Measurements from ENCODE around the gene DDX39B. TPM values are rescaled to one million over a fixed set of nuclear protein-coding genes. Genes with fewer than 3 reads are reported as not detected.

Gene DDX39B
- total and polyA plus RNA-seq, 12 donors = 155 to 969 (median 298) TPM

- no peak overlapping the region for H3K4me3 ChIP-seq
- no peaks in the 10 kb centered on the region for H3K9me3 ChIP-seq (replicated peaks in 1 of 3)
- TF ChIP-seq POLR2A (IDR thresholded peaks at IDR 0.05) (no peak), CTCF (IDR thresholded peaks at IDR 0.05) (no peak)
- DNase-seq = no peak
- H3K27ac ChIP-seq = no peak overlapping the region
- no peaks in the 10 kb centered on the region for H3K27me3 ChIP-seq
- H3K4me1 ChIP-seq (replicated peaks in 1 of 2) = no peaks in the 10 kb centered on the region
- intact Hi-C loops (cut with DNase I) = no loop called here
- WGBS, 4 donors = 76 to 88% (median 84%) methylated on average over 7 to 11 of the region's 11 CpGs
- H3K36me3 ChIP-seq (replicated peaks in 1 of 2) = no peaks in the 10 kb centered on the region
Observed at GRCh38 chr6:31480574-31480973, 61.2 kb downstream of the DDX39B start.

Small RNAs within 50 kb of the gene (small RNA-seq; reads per million reads assigned to genes)
- gene AL663061.1 (0 reads per million in 2 donors), gene RF00019 (0 reads per million in 2 donors), gene SNORD117 (193 to 247 reads per million in 2 donors), gene SNORD84 (0 reads per million in 2 donors)

Other genes starting within 250 kb of the DDX39B start
- 1,000 to 10,000 TPM in 8 of 9 donors, 100 to 1,000 TPM in 1; 248 to 3,150 (median 1,269) TPM for gene HLA-B, start 184.8 kb downstream of the DDX39B start, total RNA-seq
- 1,000 to 10,000 TPM in 1 of 3 donors, 100 to 1,000 TPM in 2; 615 to 1,099 (median 618) TPM for gene HLA-B, start 184.8 kb downstream of the DDX39B start, polyA plus RNA-seq
- 10 to 100 TPM; 12.2 to 58.7 (median 29.1) TPM for gene MICA, start 138.4 kb downstream of the DDX39B start, total RNA-seq
- gene MICA, start 138.4 kb downstream of the DDX39B start, polyA plus RNA-seq = 10 to 100 TPM; 36.0 to 66.0 (median 45.6) TPM
- 1 to 10 TPM; 1.1 to 3.3 (median 3.0) TPM for gene MICB, start 43.9 kb downstream of the DDX39B start, total RNA-seq
- gene MICB, start 43.9 kb downstream of the DDX39B start, polyA plus RNA-seq = 1 to 10 TPM in 2 of 3 donors, under 1 TPM in 1; 0.57 to 3.0 (median 2.7) TPM
- gene MCCD1, start 13.0 kb downstream of the DDX39B start, total RNA-seq = not detected
- not detected for gene MCCD1, start 13.0 kb downstream of the DDX39B start, polyA plus RNA-seq
- 1 to 10 TPM in 7 of 9 donors, under 1 TPM in 2; 0.87 to 4.8 (median 2.8) TPM for gene ATP6V1G2, start 4.6 kb upstream of the DDX39B start, total RNA-seq
- gene ATP6V1G2, start 4.6 kb upstream of the DDX39B start, polyA plus RNA-seq = 1 to 10 TPM; 2.8 to 6.6 (median 5.6) TPM
- gene NFKBIL1, start 5.6 kb upstream of the DDX39B start, total RNA-seq = 10 to 100 TPM; 15.1 to 33.6 (median 27.9) TPM
- gene NFKBIL1, start 5.6 kb upstream of the DDX39B start, polyA plus RNA-seq = 10 to 100 TPM in 2 of 3 donors, 1 to 10 TPM in 1; 5.0 to 46.2 (median 27.6) TPM
- 1 to 10 TPM in 2 of 9 donors, not detected in 7; 1.2 to 1.4 TPM for gene LTA, start 30.3 kb upstream of the DDX39B start, total RNA-seq
- under 1 TPM in 2 of 3 donors, not detected in 1; 0.20 to 0.72 TPM for gene LTA, start 30.3 kb upstream of the DDX39B start, polyA plus RNA-seq
- 1 to 10 TPM in 5 of 9 donors, under 1 TPM in 3, not detected in 1; 0.33 to 3.2 (median 1.2) TPM for gene TNF, start 33.6 kb upstream of the DDX39B start, total RNA-seq
- 1 to 10 TPM in 1 of 3 donors, under 1 TPM in 2; 0.22 to 1.0 (median 0.81) TPM for gene TNF, start 33.6 kb upstream of the DDX39B start, polyA plus RNA-seq
- gene LTB, start 40.4 kb upstream of the DDX39B start, total RNA-seq = 1 to 10 TPM in 3 of 9 donors, under 1 TPM in 3, not detected in 3; 0.35 to 4.3 (median 0.95) TPM
- 1 to 10 TPM in 2 of 3 donors, under 1 TPM in 1; 0.31 to 6.7 (median 4.8) TPM for gene LTB, start 40.4 kb upstream of the DDX39B start, polyA plus RNA-seq
- gene LST1, start 44.3 kb upstream of the DDX39B start, total RNA-seq = 10 to 100 TPM in 8 of 9 donors, 1 to 10 TPM in 1; 5.8 to 29.0 (median 16.9) TPM
- 10 to 100 TPM in 2 of 3 donors, 1 to 10 TPM in 1; 9.7 to 67.8 (median 49.2) TPM for gene LST1, start 44.3 kb upstream of the DDX39B start, polyA plus RNA-seq
- under 1 TPM in 1 of 9 donors, not detected in 8; 0.46 TPM for gene NCR3, start 51.0 kb upstream of the DDX39B start, total RNA-seq
- under 1 TPM in 2 of 3 donors, not detected in 1; 0.10 to 0.24 TPM for gene NCR3, start 51.0 kb upstream of the DDX39B start, polyA plus RNA-seq
- 100 to 1,000 TPM in 1 of 9 donors, 10 to 100 TPM in 8; 15.3 to 104 (median 64.7) TPM for gene AIF1, start 73.2 kb upstream of the DDX39B start, total RNA-seq
- gene AIF1, start 73.2 kb upstream of the DDX39B start, polyA plus RNA-seq = 10 to 100 TPM; 61.4 to 81.6 (median 73.0) TPM
- 100 to 1,000 TPM in 5 of 9 donors, 10 to 100 TPM in 4; 31.9 to 198 (median 103) TPM for gene PRRC2A, start 78.7 kb upstream of the DDX39B start, total RNA-seq
- 100 to 1,000 TPM in 2 of 3 donors, 10 to 100 TPM in 1; 55.6 to 419 (median 330) TPM for gene PRRC2A, start 78.7 kb upstream of the DDX39B start, polyA plus RNA-seq
- 100 to 1,000 TPM; 113 to 336 (median 299) TPM for gene BAG6, start 110.7 kb upstream of the DDX39B start, total RNA-seq
- 100 to 1,000 TPM; 170 to 799 (median 668) TPM for gene BAG6, start 110.7 kb upstream of the DDX39B start, polyA plus RNA-seq
- 1 to 10 TPM in 8 of 9 donors, not detected in 1; 2.3 to 4.7 (median 3.7) TPM for gene APOM, start 113.9 kb upstream of the DDX39B start, total RNA-seq
- 10 to 100 TPM in 2 of 3 donors, 1 to 10 TPM in 1; 6.4 to 18.2 (median 10.7) TPM for gene APOM, start 113.9 kb upstream of the DDX39B start, polyA plus RNA-seq
- 10 to 100 TPM; 23.8 to 37.0 (median 27.2) TPM for gene C6orf47, start 118.8 kb upstream of the DDX39B start, total RNA-seq
- gene C6orf47, start 118.8 kb upstream of the DDX39B start, polyA plus RNA-seq = 10 to 100 TPM; 17.9 to 23.6 (median 20.0) TPM
- gene GPANK1, start 123.0 kb upstream of the DDX39B start, total RNA-seq = 10 to 100 TPM; 10.2 to 61.2 (median 16.9) TPM
- gene GPANK1, start 123.0 kb upstream of the DDX39B start, polyA plus RNA-seq = 10 to 100 TPM in 2 of 3 donors, 1 to 10 TPM in 1; 7.4 to 18.3 (median 17.6) TPM
- 100 to 1,000 TPM; 142 to 324 (median 177) TPM for gene CSNK2B, start 124.1 kb upstream of the DDX39B start, total RNA-seq
- gene CSNK2B, start 124.1 kb upstream of the DDX39B start, polyA plus RNA-seq = 100 to 1,000 TPM; 171 to 239 (median 236) TPM
- 10 to 100 TPM in 1 of 9 donors, 1 to 10 TPM in 6, under 1 TPM in 2; 0.48 to 13.3 (median 3.4) TPM for gene LY6G5B, start 128.0 kb upstream of the DDX39B start, total RNA-seq
- 10 to 100 TPM in 1 of 3 donors, 1 to 10 TPM in 2; 4.2 to 13.4 (median 8.1) TPM for gene LY6G5B, start 128.0 kb upstream of the DDX39B start, polyA plus RNA-seq
- gene LY6G5C, start 139.1 kb upstream of the DDX39B start, total RNA-seq = 1 to 10 TPM in 5 of 9 donors, under 1 TPM in 3, not detected in 1; 0.39 to 2.5 (median 1.8) TPM
- 1 to 10 TPM in 2 of 3 donors, under 1 TPM in 1; 0.75 to 3.6 (median 3.1) TPM for gene LY6G5C, start 139.1 kb upstream of the DDX39B start, polyA plus RNA-seq
- 10 to 100 TPM; 48.0 to 64.4 (median 54.9) TPM for gene ABHD16A, start 161.3 kb upstream of the DDX39B start, total RNA-seq
- gene ABHD16A, start 161.3 kb upstream of the DDX39B start, polyA plus RNA-seq = 10 to 100 TPM; 38.7 to 73.1 (median 62.9) TPM
- under 1 TPM in 1 of 9 donors, not detected in 8; 0.44 TPM for gene LY6G6F, start 164.9 kb upstream of the DDX39B start, total RNA-seq
- gene LY6G6F, start 164.9 kb upstream of the DDX39B start, polyA plus RNA-seq = not detected
- gene LY6G6D, start 173.3 kb upstream of the DDX39B start, total RNA-seq = not detected
- not detected for gene LY6G6D, start 173.3 kb upstream of the DDX39B start, polyA plus RNA-seq
- gene LY6G6C, start 179.7 kb upstream of the DDX39B start, total RNA-seq = not detected
- gene LY6G6C, start 179.7 kb upstream of the DDX39B start, polyA plus RNA-seq = not detected
- under 1 TPM in 2 of 9 donors, not detected in 7; 0.22 to 0.65 TPM for gene MPIG6B, start 181.4 kb upstream of the DDX39B start, total RNA-seq
- gene MPIG6B, start 181.4 kb upstream of the DDX39B start, polyA plus RNA-seq = under 1 TPM in 2 of 3 donors, not detected in 1; 0.07 to 0.08 TPM
- 10 to 100 TPM; 21.1 to 52.7 (median 31.5) TPM for gene DDAH2, start 187.3 kb upstream of the DDX39B start, total RNA-seq
- gene DDAH2, start 187.3 kb upstream of the DDX39B start, polyA plus RNA-seq = 100 to 1,000 TPM in 2 of 3 donors, 1 to 10 TPM in 1; 6.4 to 202 (median 138) TPM
- gene CLIC1, start 194.5 kb upstream of the DDX39B start, total RNA-seq = 100 to 1,000 TPM; 176 to 426 (median 217) TPM
- gene CLIC1, start 194.5 kb upstream of the DDX39B start, polyA plus RNA-seq = 100 to 1,000 TPM; 109 to 252 (median 146) TPM
- gene MSH5, start 198.0 kb upstream of the DDX39B start, total RNA-seq = 10 to 100 TPM in 3 of 9 donors, 1 to 10 TPM in 6; 3.0 to 16.7 (median 5.9) TPM
- 10 to 100 TPM in 2 of 3 donors, 1 to 10 TPM in 1; 3.6 to 24.5 (median 16.8) TPM for gene MSH5, start 198.0 kb upstream of the DDX39B start, polyA plus RNA-seq
- gene SAPCD1, start 220.7 kb upstream of the DDX39B start, total RNA-seq = 1 to 10 TPM in 1 of 9 donors, under 1 TPM in 3, not detected in 5; 0.46 to 2.3 (median 0.84) TPM
- 10 to 100 TPM in 1 of 3 donors, 1 to 10 TPM in 1, under 1 TPM in 1; 0.75 to 17.2 (median 6.0) TPM for gene SAPCD1, start 220.7 kb upstream of the DDX39B start, polyA plus RNA-seq
- 1 to 10 TPM in 2 of 9 donors, under 1 TPM in 7; 0.17 to 2.3 (median 0.36) TPM for gene VWA7, start 235.3 kb upstream of the DDX39B start, total RNA-seq
- gene VWA7, start 235.3 kb upstream of the DDX39B start, polyA plus RNA-seq = 1 to 10 TPM in 2 of 3 donors, under 1 TPM in 1; 0.74 to 8.1 (median 1.1) TPM